GM18868 (cell line): ENCODE measurements around the gene HP.

Source experiments
- ATAC-seq: cut with Tn5 transposase; IDR thresholded peaks from one replicate; pipeline ENCODE4 v1.9.1; 2021; ENCODE audit warnings: mild to moderate bottlenecking, moderate library complexity; ENCODE audit not compliant: unreplicated experiment

HP gene

DNA sequence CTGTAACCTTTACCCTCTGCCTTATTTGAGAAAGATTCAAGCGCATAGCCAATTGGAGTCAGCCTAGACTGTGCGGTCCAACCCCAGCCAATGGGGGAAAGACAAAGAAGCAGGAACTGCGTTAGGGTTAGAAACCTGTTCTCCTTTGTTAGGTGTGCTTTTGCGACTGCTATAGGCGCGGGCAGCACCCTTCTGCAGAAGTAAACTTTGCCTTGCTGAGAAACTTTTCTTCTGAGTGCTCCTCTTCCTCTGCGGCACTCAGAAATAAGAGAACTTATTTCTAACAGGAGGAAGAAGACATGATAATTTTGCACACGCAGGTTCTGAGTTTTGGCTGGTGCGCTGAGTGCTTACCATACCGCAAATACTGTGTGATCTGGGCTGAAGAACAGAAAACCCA, 30.1 kb downstream of the HP start:
- ATAC-seq = no peak

DNA sequence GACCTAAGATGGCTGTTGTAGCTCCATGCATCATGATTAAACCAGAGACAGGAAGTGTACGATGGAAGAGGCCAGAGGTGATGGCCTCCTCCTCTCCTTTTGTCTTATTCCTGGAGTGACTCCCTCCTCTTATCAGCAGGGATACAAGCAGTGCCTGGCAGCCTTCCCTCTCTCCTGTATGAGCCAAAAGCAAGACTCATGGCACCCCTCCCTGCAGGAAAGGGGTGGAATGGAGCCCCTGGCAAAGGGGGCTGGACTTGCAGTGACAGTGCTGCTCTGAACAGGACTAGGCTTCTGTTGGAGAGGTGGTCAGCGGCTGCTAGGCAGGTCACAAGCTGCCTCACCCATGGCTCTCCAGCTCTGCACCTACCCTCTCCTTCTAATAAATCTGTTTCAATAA, 30.7 kb downstream of the HP start:
- no peak for ATAC-seq

DNA sequence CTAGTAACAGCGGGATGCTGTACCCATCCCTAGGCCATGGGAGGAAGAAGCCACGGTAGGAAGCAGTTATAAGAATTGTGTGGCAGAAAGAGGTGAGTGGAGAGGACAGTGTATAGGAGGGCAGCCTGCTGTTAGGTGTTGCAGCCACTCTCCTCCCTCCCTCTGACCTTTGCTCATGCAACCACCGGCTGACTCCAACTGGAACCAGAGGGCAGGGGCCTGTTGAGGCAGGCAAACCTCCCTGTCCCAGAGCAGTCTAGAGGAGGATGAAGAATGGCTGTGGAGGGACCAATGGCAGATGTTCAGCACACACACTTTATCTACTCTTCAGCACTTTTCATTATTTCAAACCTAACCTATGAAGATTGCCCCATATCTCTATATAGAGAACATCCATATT, 36.9 kb downstream of the HP start:
- ATAC-seq = no peak

DNA sequence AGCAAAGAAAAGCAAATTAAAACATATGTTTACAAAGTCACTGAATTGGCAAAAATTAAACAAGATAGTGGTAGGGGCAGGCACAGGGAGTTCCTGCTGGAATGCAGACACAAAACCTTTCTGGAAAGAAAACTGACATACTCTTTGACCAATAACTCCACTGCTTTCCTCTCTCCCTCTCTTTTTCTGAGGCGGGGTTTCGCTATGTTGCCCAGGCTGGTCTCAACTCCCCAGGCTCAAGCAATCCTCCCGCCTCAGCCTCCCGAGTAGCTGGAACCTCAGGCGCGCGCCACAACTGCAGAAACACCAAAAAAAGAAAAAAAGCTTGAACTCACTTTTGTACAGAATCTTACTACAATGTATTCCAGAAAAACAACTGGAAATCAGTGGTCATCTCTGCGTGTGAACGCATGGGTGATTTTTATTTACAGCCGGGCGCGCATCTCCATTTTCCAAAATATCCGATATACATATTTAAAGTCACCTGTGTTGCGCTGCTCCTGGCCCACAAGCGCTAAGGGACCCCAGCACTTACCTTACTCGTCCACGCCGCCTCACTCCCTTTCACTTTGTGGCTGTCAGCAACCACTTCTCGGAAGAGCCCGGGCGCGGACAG, 38.6 kb downstream of the HP start:
- no peak for ATAC-seq

DNA sequence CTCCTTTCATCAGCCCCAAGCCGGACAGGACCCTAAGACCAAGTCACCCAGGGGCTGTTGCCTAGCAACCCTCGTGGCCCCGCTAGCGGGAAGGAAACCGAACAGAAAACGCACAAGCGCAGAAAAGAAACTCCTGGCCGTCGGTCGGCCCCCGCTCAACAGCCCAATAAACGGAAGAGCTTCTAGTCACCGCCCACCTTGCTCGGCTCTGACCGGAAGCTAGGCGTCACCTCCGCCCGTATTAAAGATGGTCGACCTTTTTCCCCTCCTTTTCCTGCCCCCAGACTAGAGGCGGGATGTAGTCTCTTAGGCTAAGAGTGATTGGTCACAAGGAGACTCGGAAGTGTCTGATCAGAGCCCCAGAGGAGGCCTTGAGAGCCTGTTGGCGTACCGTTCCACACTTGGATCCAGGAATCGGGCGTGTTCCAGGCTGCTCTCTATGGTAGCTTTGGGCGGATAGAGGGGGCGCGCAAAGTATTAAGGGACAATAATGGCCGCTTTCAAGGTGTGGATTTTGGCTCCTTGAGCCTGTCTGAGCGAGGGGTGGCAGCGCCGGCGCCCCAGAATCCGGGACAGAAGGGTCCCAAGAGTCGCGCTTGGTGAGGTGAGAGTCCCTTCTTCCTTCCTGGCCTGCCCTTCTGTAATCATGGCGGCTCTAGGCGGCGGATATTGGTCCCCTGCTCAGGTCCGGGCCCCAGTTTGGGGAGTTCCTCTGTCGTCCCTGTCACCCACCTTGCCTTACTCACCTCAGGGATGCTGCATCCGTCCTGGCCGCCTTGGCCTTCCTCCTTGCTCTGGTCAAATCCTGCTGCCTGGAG, 39.4 kb downstream of the HP start, which contains the start of the genes DHX38 and TXNL4B:
Gene DHX38, plus strand, starts transcription at position 400 of the 818 bp plus-strand sequence. CDS start 2,311 bp downstream, outside the sequence.
Gene TXNL4B, minus strand, starts transcription at position 173 of the 818 bp plus-strand sequence. CDS start 2,871 bp downstream, outside the sequence.
- peak; percentile 98 for ATAC-seq

DNA sequence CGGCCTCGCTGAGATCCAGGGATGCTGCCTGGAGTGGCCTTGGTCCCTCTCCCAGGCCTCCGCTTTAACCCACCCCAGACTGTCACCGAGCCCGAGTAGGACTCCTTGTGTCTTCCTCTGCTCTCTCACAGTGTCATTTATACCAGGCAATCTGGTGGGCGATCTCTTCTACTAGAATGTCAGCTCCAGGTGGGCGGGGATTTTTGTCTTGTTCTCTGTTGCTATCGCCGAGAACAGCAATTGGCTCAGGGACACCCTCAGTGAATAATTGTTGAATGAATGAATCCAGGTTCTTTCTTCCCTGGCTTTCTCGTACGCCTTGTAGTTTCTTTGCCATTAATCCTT, 39.9 kb downstream of the HP start:
- ATAC-seq = no peak

DNA sequence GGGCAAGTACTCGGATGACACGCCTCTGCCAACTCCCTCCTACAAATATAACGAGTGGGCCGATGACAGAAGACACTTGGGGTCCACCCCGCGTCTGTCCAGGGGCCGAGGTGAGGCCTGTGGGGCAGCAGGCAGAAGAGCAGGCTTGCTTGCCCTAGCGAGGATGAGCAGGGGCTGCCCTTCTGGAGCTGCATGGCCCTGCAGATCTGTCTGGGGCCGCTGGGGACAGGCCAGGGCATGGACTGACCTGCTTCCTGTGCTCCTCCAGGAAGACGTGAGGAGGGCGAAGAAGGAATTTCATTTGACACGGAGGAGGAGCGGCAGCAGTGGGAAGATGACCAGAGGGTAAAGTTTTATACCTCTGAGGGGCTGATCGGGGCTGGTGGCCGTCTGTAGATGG, 44.6 kb downstream of the HP start:
- no peak for ATAC-seq

DNA sequence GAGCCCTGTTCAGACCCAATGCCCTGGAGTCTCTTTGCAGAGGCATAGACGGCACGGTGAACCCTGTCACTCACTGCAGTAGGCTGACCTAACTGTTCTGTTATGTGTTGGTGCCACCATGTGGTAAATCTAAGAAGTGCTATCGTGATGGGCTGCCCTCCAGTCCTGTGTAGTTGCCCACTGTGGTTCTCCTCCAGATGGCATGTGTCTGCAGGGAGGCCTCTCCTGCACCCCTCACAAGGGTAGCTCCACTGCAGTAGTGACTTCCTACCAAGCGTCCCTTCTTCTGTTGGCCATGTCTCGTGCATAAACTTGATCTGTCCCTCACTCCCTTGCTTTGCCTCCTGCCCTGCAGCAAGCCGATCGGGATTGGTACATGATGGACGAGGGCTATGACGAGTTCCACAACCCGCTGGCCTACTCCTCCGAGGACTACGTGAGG, 45.1 kb downstream of the HP start:
- ATAC-seq = peak; percentile 91

DNA sequence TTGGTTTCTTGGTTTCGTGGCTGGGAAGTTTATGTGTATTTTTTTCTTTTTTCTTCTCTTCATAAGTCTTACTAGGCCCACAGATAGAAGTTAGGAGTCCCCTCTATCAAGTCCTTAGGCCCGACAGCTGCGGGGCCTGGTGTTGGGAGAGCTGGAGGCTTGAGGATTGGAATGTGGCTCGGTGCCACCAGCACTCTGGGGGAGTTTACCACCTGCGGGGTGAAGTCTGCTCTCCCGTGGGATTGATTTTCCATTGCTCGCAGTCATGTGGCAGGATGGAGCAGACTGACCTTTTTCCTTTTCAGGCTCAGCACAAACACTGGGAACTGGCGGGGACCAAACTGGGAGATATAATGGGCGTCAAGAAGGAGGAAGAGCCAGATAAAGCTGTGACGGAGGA, 46.9 kb downstream of the HP start:
- no peak for ATAC-seq

DNA sequence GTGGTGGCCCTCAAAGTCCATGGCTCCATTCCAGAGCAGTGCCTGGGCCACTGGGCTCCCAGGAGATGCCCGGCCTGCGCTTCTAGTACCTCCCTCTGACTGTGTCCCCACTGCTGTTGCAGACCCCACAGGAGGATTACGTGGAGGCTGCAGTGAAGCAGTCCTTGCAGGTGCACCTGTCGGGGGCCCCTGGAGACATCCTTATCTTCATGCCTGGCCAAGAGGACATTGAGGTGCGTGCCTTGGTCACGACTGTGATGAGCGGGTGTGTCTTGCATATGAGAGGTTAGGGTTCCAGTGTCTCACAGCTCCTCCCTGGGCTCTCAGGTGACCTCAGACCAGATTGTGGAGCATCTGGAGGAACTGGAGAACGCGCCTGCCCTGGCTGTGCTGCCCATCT, 50.6 kb downstream of the HP start:
- no peak for ATAC-seq

DNA sequence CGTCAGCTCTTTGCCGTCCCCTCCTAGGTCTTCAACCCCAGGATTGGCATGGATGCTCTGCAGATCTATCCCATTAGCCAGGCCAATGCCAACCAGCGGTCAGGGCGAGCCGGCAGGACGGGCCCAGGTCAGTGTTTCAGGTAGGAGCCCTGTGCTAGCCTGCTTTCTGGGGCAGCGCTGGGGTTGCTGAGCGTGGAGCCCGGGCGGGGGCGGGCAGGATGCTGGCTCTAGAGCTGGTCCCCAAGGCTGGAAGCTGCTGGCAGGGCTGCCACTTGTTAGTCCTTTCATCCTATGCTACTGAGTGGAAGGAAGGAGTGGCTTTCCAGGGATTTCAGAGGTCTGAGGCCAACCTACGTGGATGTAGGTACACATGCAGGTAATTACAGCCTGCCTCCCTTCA, 51.7 kb downstream of the HP start:
- no peak for ATAC-seq

DNA sequence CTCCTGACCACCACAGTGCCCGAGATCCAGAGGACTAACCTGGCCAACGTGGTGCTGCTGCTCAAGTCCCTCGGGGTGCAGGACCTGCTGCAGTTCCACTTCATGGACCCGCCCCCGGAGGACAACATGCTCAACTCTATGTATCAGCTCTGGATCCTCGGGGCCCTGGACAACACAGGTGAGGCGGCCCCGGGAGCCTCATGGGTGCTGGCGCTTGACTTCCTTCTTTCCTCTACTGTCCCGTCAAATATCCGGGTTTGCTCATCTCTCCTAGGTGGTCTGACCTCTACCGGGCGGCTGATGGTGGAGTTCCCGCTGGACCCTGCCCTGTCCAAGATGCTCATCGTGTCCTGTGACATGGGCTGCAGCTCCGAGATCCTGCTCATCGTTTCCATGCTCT, 53.1 kb downstream of the HP start:
- no peak for ATAC-seq

DNA sequence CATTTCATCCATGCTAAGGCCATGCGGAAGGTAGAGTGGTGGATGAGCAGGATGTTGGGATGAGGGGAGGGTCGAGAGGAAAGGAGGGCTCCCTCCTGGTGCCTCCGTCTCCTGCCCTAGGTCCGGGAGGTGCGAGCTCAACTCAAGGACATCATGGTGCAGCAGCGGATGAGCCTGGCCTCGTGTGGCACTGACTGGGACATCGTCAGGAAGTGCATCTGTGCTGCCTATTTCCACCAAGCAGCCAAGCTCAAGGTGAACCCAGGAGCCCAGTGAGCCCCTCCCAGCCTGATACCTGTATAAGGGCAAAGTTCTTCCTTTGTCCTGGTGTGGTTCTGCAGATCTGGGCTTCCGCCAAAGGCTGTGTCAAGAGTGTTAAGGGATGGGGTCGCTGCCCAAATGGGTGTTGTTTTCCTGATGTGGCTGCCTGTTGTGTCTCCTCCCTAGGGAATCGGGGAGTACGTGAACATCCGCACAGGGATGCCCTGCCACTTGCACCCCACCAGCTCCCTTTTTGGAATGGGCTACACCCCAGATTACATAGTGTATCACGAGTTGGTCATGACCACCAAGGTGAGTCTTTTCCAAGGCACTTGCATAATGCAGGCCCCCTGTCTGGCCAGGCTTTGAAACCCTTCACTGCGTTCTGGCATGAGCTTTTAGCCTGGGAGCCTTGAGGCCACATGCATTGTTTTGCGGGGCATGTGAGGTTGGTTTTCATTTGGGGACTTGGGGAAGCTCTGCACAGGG, 54.2 kb downstream of the HP start:
- no peak for ATAC-seq

DNA sequence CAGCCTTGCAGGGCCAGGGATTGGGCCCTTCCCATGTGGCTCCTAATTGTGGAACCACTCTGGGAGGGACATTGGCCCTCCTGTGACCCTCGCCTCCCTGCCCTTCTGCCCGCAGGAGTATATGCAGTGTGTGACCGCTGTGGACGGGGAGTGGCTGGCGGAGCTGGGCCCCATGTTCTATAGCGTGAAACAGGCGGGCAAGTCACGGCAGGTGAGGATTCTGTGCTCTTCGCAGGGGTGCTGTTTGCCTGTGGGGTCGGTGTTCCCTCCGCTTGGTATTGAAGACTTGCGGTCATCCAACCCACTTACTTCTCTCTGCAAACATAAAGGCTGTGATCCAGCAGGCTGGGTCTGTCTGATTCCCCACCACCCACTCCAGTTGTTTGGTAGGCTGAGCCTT, 55.0 kb downstream of the HP start:
- ATAC-seq = no peak

DNA sequence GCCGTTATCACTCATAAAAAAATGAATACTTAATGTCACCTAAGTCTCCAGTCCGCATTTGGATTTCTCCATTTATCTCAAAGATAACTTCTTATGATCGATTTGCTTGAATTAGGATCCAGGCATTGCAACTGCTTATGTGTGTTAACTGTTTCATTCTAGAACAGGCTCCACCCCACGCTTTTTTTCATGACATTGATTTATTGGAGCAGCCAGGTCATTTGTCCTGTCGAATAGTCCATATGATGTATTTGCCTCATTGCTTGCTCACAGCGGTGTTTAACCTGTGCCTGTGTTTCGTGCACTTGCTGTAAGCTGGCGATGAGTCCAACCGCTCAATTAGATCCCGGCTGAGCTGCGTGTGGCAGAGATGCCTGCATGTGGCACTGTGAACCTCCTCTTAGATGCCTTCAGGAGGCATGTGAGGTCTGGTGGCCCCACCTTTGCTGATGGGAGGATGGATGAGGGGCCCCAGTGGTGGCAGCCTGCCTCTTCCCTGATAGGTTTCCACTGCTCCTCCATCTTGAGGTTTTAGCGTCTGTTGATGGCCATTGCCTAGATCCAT, 55.7 kb downstream of the HP start:
- no peak for ATAC-seq
